K562 (cell line): ENCODE data around the gene NME4. TPM values are rescaled to one million over a fixed set of nuclear protein-coding genes. Genes with fewer than 3 reads are reported as not detected.

Experiments used
- BDP1 ChIP-seq: IDR thresholded peaks from 3 replicates; pipeline ENCODE4 v1.6.1; 2011; ENCODE audit not compliant: insufficient read length, insufficient read depth
- HIVEP1 ChIP-seq: fragments of 250-450 bp; sonication (Bioruptor Pico); IDR thresholded peaks from 2 replicates; pipeline ENCODE4 v1.4.0; 2020; ENCODE audit warnings: mild to moderate bottlenecking
- HMBOX1 ChIP-seq: sonication (generic); IDR thresholded peaks from 2 replicates; pipeline ENCODE4 v1.6.1; 2016
- HMG20B ChIP-seq: fragments of 250-450 bp; sonication (Bioruptor Pico); IDR thresholded peaks from 2 replicates; pipeline ENCODE4 v1.5.0; 2021; ENCODE audit warnings: mild to moderate bottlenecking
- KDM5B ChIP-seq: fragments of 200-600 bp; sonication (generic); IDR thresholded peaks from 2 replicates; pipeline ENCODE4 v1.6.1; 2012; ENCODE audit warnings: low read depth, mild to moderate bottlenecking, moderate library complexity, low read length, control low read depth, inconsistent platforms; ENCODE audit not compliant: insufficient replicate concordance
- NR2C1 ChIP-seq, 2 experiments: fragments of 450-650 bp; IDR thresholded peaks; 2 replicates each; pipeline ENCODE4 v1.6.1; 2017; ENCODE audit warnings: mild to moderate bottlenecking in 2 of 2, antibody characterized with exemption in 1 of 2, inconsistent platforms in 1 of 2, missing compliant biosample characterization in 1 of 2, missing genetic modification characterization in 1 of 2
- RBM22 ChIP-seq: fragments of 200-400 bp; formaldehyde crosslinking; IDR thresholded peaks from 2 replicates; pipeline ENCODE4 v1.6.1; 2018; ENCODE audit warnings: low read length, low read depth; ENCODE audit not compliant: poor library complexity, severe bottlenecking
- TAF15 ChIP-seq: fragments of 200-400 bp; formaldehyde crosslinking; IDR thresholded peaks from 2 replicates; pipeline ENCODE4 v1.6.1; 2017; ENCODE audit warnings: mild to moderate bottlenecking, low read depth, low read length, moderate library complexity
- TCF7L2 ChIP-seq: fragments of 150-350 bp; IDR thresholded peaks from 2 replicates; pipeline ENCODE4 v1.6.1; 2016; ENCODE audit warnings: low read depth, mild to moderate bottlenecking, low read length, moderate library complexity
- TEAD4 ChIP-seq, 2 experiments: sonication (generic) in 1 of 2; formaldehyde crosslinking in 1 of 2; IDR thresholded peaks; 2 replicates each; pipeline versions ENCODE4 v1.6.1 to v1.8.0; 2012 to 2022; ENCODE audit warnings: borderline replicate concordance in 1 of 2, inconsistent platforms in 1 of 2, low read length in 1 of 2, mild to moderate bottlenecking in 1 of 2, missing genetic modification reagents in 1 of 2
- ZBTB26 ChIP-seq: fragments of 450-650 bp; formaldehyde crosslinking; IDR thresholded peaks from 2 replicates; pipeline ENCODE4 v1.4.0; 2022; ENCODE audit warnings: missing genetic modification characterization
- ZC3H4 ChIP-seq: sonication (generic); formaldehyde crosslinking; IDR thresholded peaks from 2 replicates; pipeline ENCODE4 v1.9.0; 2021; ENCODE audit warnings: missing genetic modification reagents, borderline replicate concordance
- ZHX1 ChIP-seq: fragments of 150-350 bp; conservative IDR thresholded peaks from 2 replicates; pipeline ENCODE4 v1.6.1; 2014; ENCODE audit warnings: low read length
- ZNF436 ChIP-seq: fragments of 250-450, 450-650 bp; sonication (Bioruptor Pico); formaldehyde crosslinking; IDR thresholded peaks from 2 replicates; pipeline ENCODE4 v1.7.0; 2020; ENCODE audit warnings: mild to moderate bottlenecking
- ZNF589 ChIP-seq: fragments of 200-800 bp; sonication (Bioruptor generic); IDR thresholded peaks from 2 replicates; pipeline ENCODE4 v1.6.1; 2016; ENCODE audit warnings: low read depth, missing genetic modification characterization, missing compliant biosample characterization
- polyA plus RNA-seq, 8 experiments: library from polyadenylated mRNA; depleted of rRNA in 4 of 8; stranded (reverse) in 5 of 8; unstranded in 3 of 8; fragments of >200 nt; fragmentation: Nextera tagmentation in 2 of 8; fragmentation: Illumina TruSeq in 1 of 8; extraction: Ambion mirVana in 2 of 8; extraction: Trizol in 1 of 8; gene quantifications; 2 replicates each; pipeline versions ENCODE4 v1.2.1 to v1.2.3, GENCODE V29; 2011 to 2014; ENCODE audit warnings: inconsistent platforms in 1 of 8, missing spikeins in 1 of 8
- total RNA-seq, 7 experiments: library from RNA; depleted of rRNA in 6 of 7; stranded (reverse); fragments of >200 nt in 6 of 7; fragmentation: Illumina TruSeq in 2 of 7; extraction: Trizol in 2 of 7; gene quantifications; 2 replicates each; pipeline versions ENCODE4 v1.2.1 to v1.2.3, GENCODE V29; 2011 to 2021; ENCODE audit warnings: low replicate concordance in 1 of 7
- TF ChIP-seq, protein P1 (sequence below): IDR thresholded peaks from 2 replicates; pipeline ENCODE4 v1.6.1; 2016; ENCODE audit warnings: missing genetic modification characterization, missing compliant biosample characterization
- TF ChIP-seq, protein P2 (sequence below): sonication (generic); formaldehyde crosslinking; IDR thresholded peaks from 2 replicates; pipeline ENCODE4 v1.4.0; 2020; ENCODE audit warnings: mild to moderate bottlenecking, missing genetic modification reagents

The NME4 gene
- total and polyA plus RNA-seq, 9 of the 15 experiments (the other 6 are each of a cell fraction or from before 2014, with no cell fraction given) = 15.4 to 264 (median 139) TPM

- TF ChIP-seq TAF15 (no peak), RBM22 (no peak), ZNF589 (no peak), ZBTB26 (CRISPR knock-in tag) (no peak), BDP1 (no peak), ZC3H4 (no peak), ZNF436 (no peak), KDM5B (no peak), TCF7L2 (no peak), ZHX1 (no peak), HIVEP1 (no peak), TEAD4 (IDR thresholded peaks at IDR 0.05; ENCODE audit: low read length) (no peak), TEAD4 (CRISPR knock-in tag; IDR thresholded peaks at IDR 0.05; ENCODE audit: borderline replicate concordance) (peak; percentile 78; the same call in 1 of the 2 replicates), HMBOX1 (no peak), NR2C1 (IDR thresholded peaks at IDR 0.05) (no peak), NR2C1 (tag; IDR thresholded peaks at IDR 0.05) (no peak), HMG20B (CRISPR knock-in tag) (no peak)
- TF ChIP-seq, protein P1, sequence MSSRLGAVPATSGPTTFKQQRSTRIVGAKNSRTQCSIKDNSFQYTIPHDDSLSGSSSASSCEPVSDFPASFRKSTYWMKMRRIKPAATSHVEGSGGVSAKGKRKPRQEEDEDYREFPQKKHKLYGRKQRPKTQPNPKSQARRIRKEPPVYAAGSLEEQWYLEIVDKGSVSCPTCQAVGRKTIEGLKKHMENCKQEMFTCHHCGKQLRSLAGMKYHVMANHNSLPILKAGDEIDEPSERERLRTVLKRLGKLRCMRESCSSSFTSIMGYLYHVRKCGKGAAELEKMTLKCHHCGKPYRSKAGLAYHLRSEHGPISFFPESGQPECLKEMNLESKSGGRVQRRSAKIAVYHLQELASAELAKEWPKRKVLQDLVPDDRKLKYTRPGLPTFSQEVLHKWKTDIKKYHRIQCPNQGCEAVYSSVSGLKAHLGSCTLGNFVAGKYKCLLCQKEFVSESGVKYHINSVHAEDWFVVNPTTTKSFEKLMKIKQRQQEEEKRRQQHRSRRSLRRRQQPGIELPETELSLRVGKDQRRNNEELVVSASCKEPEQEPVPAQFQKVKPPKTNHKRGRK (tag) = no peak
- TF ChIP-seq, protein P2, sequence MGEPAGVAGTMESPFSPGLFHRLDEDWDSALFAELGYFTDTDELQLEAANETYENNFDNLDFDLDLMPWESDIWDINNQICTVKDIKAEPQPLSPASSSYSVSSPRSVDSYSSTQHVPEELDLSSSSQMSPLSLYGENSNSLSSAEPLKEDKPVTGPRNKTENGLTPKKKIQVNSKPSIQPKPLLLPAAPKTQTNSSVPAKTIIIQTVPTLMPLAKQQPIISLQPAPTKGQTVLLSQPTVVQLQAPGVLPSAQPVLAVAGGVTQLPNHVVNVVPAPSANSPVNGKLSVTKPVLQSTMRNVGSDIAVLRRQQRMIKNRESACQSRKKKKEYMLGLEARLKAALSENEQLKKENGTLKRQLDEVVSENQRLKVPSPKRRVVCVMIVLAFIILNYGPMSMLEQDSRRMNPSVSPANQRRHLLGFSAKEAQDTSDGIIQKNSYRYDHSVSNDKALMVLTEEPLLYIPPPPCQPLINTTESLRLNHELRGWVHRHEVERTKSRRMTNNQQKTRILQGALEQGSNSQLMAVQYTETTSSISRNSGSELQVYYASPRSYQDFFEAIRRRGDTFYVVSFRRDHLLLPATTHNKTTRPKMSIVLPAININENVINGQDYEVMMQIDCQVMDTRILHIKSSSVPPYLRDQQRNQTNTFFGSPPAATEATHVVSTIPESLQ (CRISPR knock-in tag) = no peak; the same call in 1 of the 2 replicates
Measured at GRCh38 chr16:425082-425718, 28.2 kb downstream of the NME4 start, which contains the start of gene RAB11FIP3 (continued).
